ENCODE data around the gene POLR1A.

DNA sequence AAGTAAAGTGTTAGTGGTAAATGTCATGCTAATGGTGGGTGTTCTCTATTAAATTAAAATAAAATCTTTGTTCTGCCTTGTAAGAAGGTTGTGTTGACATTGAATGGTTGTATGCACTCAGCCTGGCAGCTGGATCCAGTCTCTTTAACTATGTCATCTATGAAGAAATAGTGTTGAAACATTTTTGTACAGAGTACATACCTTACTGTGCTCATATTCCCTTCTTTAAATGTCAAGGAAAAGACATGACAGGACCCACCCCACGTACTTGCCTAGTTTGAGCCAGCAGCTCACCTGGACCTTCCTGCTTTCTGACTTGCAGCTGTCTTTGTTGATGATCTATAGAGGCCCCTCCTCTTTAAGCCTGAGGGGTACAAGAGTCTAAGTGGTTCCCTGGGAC lies 131.3 kb downstream of the POLR1A start:
- TF ChIP-seq POLR2A (IDR thresholded peaks at IDR 0.05; ENCODE audit: extremely low read depth, insufficient read length) (no peak), CTCF (IDR thresholded peaks at IDR 0.05; ENCODE audit: low read depth, low read length) (no peak), MYC (IDR thresholded peaks at IDR 0.05; ENCODE audit: low read depth, low read length) (no peak)
- TF ChIP-seq, protein P1, sequence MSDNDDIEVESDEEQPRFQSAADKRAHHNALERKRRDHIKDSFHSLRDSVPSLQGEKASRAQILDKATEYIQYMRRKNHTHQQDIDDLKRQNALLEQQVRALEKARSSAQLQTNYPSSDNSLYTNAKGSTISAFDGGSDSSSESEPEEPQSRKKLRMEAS (IDR thresholded peaks at IDR 0.05; ENCODE audit: low read depth, low read length): no peak

Data from NB4 (cell line).